Ovary (tissue), 3 donors: ENCODE data around the gene TYW1B.
"Not testable (repeated sequence)": the region's sequence is repeated elsewhere in the genome, so short reads cannot be mapped to it uniquely, and the experiment has no call there.

Experiments used
- CTCF ChIP-seq, 3 donors: fragments of 450-650 bp in 2 of 3; fragments of 200-600 bp in 1 of 3; IDR thresholded peaks; one replicate each; pipeline versions ENCODE4 v1.5.1 to v1.8.0; 2016 to 2022; ENCODE audit warnings: antibody characterized with exemption in 3 of 3, mild to moderate bottlenecking in 1 of 3
- EP300 ChIP-seq: sonication (generic); formaldehyde crosslinking; IDR thresholded peaks from one replicate; pipeline ENCODE4 v1.6.1; 2017; ENCODE audit warnings: antibody characterized with exemption
- POLR2A ChIP-seq: fragments of 450-650 bp; IDR thresholded peaks from one replicate; pipeline ENCODE4 v1.6.1; 2017; ENCODE audit warnings: antibody characterized with exemption, mild to moderate bottlenecking, moderate library complexity
- donor health status: DM: no; HTN: no; CAD: no.

DNA sequence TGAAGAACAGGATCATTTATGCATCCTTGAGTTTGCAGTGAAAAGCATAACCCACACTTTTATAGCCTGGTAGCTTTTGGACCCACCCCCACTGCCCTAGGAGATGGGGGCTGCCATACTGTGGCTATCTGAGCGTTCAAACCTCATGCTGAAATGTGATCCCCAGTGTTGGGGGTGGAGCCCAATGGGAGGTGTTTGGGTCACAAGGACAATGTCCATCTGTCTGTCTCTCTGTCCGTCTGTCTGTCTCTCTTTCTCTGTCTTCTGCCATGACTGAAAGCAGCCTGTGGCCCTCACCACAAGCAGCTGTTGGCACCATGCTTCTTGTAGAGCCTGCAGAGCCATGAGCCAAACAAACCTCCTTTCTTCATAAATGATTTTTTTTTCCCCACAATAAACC, 207.1 kb downstream of the TYW1B start:
- TF ChIP-seq CTCF (IDR thresholded peaks at IDR 0.05); POLR2A; EP300: not testable (repeated sequence)
